RWPE2 (cell line): ENCODE measurements around the gene SAP30L.

Source experiments
- ATAC-seq: fragments of 200-7000 bp; cut with Tn5 transposase; 3 replicates; pipeline ENCODE4 v1.9.1; 2021; ENCODE audit warnings: low read depth
- DNase-seq: peaks from one replicate; pipeline ENCODE4 v3.0.0-alpha.2; 2020; ENCODE audit warnings: low spot score
- H3K27ac ChIP-seq: fragments of 450-650 bp; 2 replicates; pipeline ENCODE4 v1.5.1; 2017; ENCODE audit warnings: mild to moderate bottlenecking; ENCODE audit not compliant: poor library complexity, severe bottlenecking
- H3K27me3 ChIP-seq: fragments of 250-450 bp; sonication (Bioruptor Pico); 2 replicates; pipeline ENCODE4 v1.5.1; 2021; ENCODE audit warnings: mild to moderate bottlenecking, moderate library complexity; ENCODE audit not compliant: insufficient read depth, poor library complexity, severe bottlenecking
- H3K36me3 ChIP-seq: fragments of 250-450 bp; sonication (Bioruptor Pico); 2 replicates; pipeline ENCODE4 v1.5.1; 2020; ENCODE audit warnings: low read depth, mild to moderate bottlenecking, moderate library complexity
- H3K4me1 ChIP-seq: fragments of 250-450 bp; sonication (Bioruptor Pico); 2 replicates; pipeline ENCODE4 v1.5.1; 2021; ENCODE audit warnings: mild to moderate bottlenecking, moderate library complexity; ENCODE audit not compliant: insufficient read depth, poor library complexity, severe bottlenecking
- H3K4me3 ChIP-seq: fragments of 250-450 bp; sonication (Bioruptor Pico); 2 replicates; pipeline ENCODE4 v1.5.1; 2021; ENCODE audit warnings: mild to moderate bottlenecking, moderate library complexity; ENCODE audit not compliant: severe bottlenecking
- H3K9me3 ChIP-seq: fragments of 250-450 bp; sonication (Bioruptor Pico); 2 replicates; pipeline ENCODE4 v1.5.1; 2021; ENCODE audit warnings: mild to moderate bottlenecking, moderate library complexity; ENCODE audit not compliant: severe bottlenecking
- TF ChIP-seq, protein P1 (sequence below): fragments of 450-650 bp; IDR thresholded peaks from one replicate; pipeline ENCODE4 v1.5.1; 2017; ENCODE audit warnings: mild to moderate bottlenecking, moderate library complexity; ENCODE audit not compliant: poor library complexity, severe bottlenecking

The SAP30L gene

GRCh38 chr5:154401355-154401754, 44.4 kb upstream of the SAP30L start:
- H3K27ac ChIP-seq: no peak overlapping the region
- ATAC-seq: no peak
- no peaks in the 10 kb centered on the region for H3K27me3 ChIP-seq
- DNase-seq: no peak
- TF ChIP-seq, protein P1, sequence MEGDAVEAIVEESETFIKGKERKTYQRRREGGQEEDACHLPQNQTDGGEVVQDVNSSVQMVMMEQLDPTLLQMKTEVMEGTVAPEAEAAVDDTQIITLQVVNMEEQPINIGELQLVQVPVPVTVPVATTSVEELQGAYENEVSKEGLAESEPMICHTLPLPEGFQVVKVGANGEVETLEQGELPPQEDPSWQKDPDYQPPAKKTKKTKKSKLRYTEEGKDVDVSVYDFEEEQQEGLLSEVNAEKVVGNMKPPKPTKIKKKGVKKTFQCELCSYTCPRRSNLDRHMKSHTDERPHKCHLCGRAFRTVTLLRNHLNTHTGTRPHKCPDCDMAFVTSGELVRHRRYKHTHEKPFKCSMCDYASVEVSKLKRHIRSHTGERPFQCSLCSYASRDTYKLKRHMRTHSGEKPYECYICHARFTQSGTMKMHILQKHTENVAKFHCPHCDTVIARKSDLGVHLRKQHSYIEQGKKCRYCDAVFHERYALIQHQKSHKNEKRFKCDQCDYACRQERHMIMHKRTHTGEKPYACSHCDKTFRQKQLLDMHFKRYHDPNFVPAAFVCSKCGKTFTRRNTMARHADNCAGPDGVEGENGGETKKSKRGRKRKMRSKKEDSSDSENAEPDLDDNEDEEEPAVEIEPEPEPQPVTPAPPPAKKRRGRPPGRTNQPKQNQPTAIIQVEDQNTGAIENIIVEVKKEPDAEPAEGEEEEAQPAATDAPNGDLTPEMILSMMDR: no peak
- no peaks in the 10 kb centered on the region for H3K9me3 ChIP-seq
- peaks cover 5% of the 10 kb centered on the region for H3K4me1 ChIP-seq
- H3K4me3 ChIP-seq: no peak overlapping the region
- no peaks in the 10 kb centered on the region for H3K36me3 ChIP-seq

GRCh38 chr5:154401931-154402330, 43.9 kb upstream of the SAP30L start:
- no peak overlapping the region for H3K27ac ChIP-seq
- ATAC-seq: no peak
- TF ChIP-seq, protein P1: no peak
- peaks cover 5% of the 10 kb centered on the region for H3K4me1 ChIP-seq
- no peak for DNase-seq
- no peaks in the 10 kb centered on the region for H3K36me3 ChIP-seq
- H3K9me3 ChIP-seq: no peaks in the 10 kb centered on the region
- no peaks in the 10 kb centered on the region for H3K27me3 ChIP-seq
- H3K4me3 ChIP-seq: no peak overlapping the region

GRCh38 chr5:154402611-154403010, 43.2 kb upstream of the SAP30L start:
- no peaks in the 10 kb centered on the region for H3K27me3 ChIP-seq
- no peak for ATAC-seq
- H3K4me3 ChIP-seq: no peak overlapping the region
- TF ChIP-seq, protein P1: no peak
- H3K4me1 ChIP-seq: peaks cover 5% of the 10 kb centered on the region
- no peak for DNase-seq
- H3K27ac ChIP-seq: no peak overlapping the region
- no peaks in the 10 kb centered on the region for H3K9me3 ChIP-seq
- no peaks in the 10 kb centered on the region for H3K36me3 ChIP-seq

DNA sequence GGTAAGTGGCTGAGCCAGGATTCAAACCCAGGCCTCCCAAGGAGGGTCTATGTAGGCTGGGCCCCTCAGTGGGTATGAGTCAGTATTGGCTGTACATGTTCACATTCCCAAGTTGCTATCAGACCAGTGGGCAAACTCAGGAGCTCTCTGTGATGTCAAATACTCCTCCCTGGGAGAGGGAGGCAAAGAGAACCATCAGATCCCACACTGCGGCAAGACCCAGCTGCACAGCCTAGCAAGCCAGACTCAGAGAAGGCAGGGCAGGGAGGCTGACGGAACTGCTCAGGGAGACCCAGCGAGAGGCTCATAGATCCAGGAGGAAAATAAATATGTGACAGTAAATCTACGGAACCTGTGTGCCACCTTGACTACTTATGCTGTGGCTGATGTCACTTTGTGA, 42.6 kb upstream of the SAP30L start:
- Histone ChIP-seq H3K4me1 (peaks cover 5% of the 10 kb centered on the region), H3K9me3 (no peaks in the 10 kb centered on the region), H3K27ac (no peak overlapping the region), H3K27me3 (no peaks in the 10 kb centered on the region), H3K36me3 (no peaks in the 10 kb centered on the region), H3K4me3 (no peak overlapping the region)
- DNase-seq (no peak), ATAC-seq (no peak)
- TF ChIP-seq, protein P1: no peak

GRCh38 chr5:154403776-154404387, 41.9 kb upstream of the SAP30L start:
- DNase-seq (no peak), ATAC-seq (no peak)
- TF ChIP-seq, protein P1: no peak
- Histone ChIP-seq H3K36me3 (no peaks in the 10 kb centered on the region), H3K27me3 (no peaks in the 10 kb centered on the region), H3K27ac (no peak overlapping the region), H3K9me3 (no peaks in the 10 kb centered on the region), H3K4me1 (peaks cover 5% of the 10 kb centered on the region), H3K4me3 (no peak overlapping the region)
